ENCODE data around the gene ZNF330. TPM values are rescaled to one million over a fixed set of nuclear protein-coding genes. Genes with fewer than 3 reads are reported as not detected.

ZNF330 gene
- total and polyA plus RNA-seq, 10 of the 15 experiments (the other 5 are each of a cell fraction or from before 2014, with no cell fraction given), result 31.3 to 57.6 (median 44.3) TPM

DNA sequence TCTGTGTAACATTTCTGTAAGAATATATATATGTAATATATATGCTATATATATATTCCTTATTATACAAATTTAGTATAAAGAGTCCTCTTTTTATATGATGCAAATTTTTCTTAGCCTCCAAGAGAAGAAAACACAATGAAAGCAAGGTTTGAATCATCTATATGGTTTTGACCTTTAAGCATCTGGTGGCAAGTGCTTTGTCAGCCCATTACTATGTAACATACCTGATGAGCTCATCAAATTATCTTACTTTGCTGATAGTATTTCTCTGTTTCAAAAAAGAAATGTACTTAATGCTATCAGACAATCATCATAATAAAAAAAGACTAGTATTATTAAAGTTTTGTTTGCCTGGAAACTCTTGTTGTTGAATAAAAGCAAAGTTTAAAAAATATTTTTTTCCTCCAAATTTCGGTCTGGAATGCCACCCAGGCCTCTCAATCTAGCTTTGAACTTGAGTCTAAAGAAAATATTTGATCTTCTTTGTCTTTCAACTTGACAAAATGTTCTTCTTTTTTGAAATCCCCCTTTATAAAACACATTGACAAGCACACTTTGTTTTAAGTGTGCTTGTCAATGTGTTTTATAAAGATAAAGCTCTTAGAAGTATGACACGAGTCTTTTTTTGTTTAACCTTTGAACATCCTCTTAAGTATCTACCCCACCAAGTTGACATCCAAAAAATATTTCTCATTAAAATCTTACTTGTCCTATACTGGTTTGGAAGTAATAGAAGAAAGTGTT lies 26.2 kb downstream of the ZNF330 start (continued):
- TF ChIP-seq NR2F1 (conservative IDR thresholded peaks at IDR 0.05), result no peak
- TF ChIP-seq MYB (IDR thresholded peaks at IDR 0.05; ENCODE audit: borderline replicate concordance, low read depth, low read length), result no peak
- no peak for TF ChIP-seq RAD21 (IDR thresholded peaks at IDR 0.05; ENCODE audit: insufficient read depth, low read depth, low read length)
- TF ChIP-seq LARP7 (IDR thresholded peaks at IDR 0.05), result no peak
- no peak for TF ChIP-seq MEF2A (IDR thresholded peaks at IDR 0.05; ENCODE audit: insufficient read depth, low read depth, low read length)
- no peak for TF ChIP-seq CHD2 (IDR thresholded peaks at IDR 0.05; ENCODE audit: borderline replicate concordance, low read depth, low read length)
- no peak for TF ChIP-seq PAX5 (IDR thresholded peaks at IDR 0.05; ENCODE audit: borderline replicate concordance, low read depth, low read length)
- TF ChIP-seq BHLHE40 (IDR thresholded peaks at IDR 0.05; ENCODE audit: borderline replicate concordance in 1 of 2, low read depth in 2 of 2, low read length in 1 of 2), result no peak

DNA sequence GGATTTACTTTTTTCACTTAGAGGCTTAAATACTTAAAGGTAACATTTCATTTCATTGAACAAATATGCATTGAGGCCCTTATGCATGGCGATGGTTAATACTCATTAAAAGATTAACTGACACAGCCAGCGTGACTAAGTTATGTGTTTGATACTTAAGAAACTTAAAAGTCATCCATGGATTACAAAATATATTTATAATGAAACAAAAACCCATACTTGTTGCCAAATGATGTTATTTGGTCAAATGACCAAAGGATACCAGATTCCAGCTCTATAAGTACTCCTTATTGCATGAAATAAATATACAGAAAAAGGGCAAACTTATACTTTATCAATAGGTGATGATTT lies 26.7 kb downstream of the ZNF330 start:
- Histone ChIP-seq H3K4me1 (ENCODE audit: control insufficient read depth, insufficient read depth, low read length) (no peaks in the 10 kb centered on the region), H3K9ac (ENCODE audit: control insufficient read depth, insufficient read depth, low read length) (no peak overlapping the region), H3K4me3 (no peak overlapping the region), H4K20me1 (ENCODE audit: control insufficient read depth, insufficient read depth) (no peaks in the 10 kb centered on the region), H3K27me3 (replicated peaks in 1 of 2; ENCODE audit: control insufficient read depth in 2 of 2, insufficient read depth in 2 of 2, low read length in 1 of 2) (no peaks in the 10 kb centered on the region), H3K27ac (ENCODE audit: control insufficient read depth, insufficient read depth) (no peak overlapping the region), H3K4me2 (ENCODE audit: control insufficient read depth, insufficient read depth) (no peak overlapping the region), H3K9me3 (replicated peaks; ENCODE audit: control insufficient read depth, insufficient read depth, low read length) (no peaks in the 10 kb centered on the region), H3K79me2 (ENCODE audit: control insufficient read depth, insufficient read depth, low read length) (no peaks in the 10 kb centered on the region), H3K36me3 (ENCODE audit: control insufficient read depth in 2 of 2, insufficient read depth in 2 of 2, low read length in 1 of 2) (no peaks in the 10 kb centered on the region), H2AFZ (ENCODE audit: control insufficient read depth, low read depth, low read length) (no peak overlapping the region)
- CTCF ChIA-PET, result no interaction called here
- POLR2A ChIA-PET, result no interaction called here
- RAD21 ChIA-PET (ENCODE audit: unreplicated experiment), result no interaction called here
- FAIRE-seq (no peak), ATAC-seq (no peak), DNase-seq (ENCODE audit: low read depth, low spot score) (no peak)
- in situ Hi-C loops (cut with MboI), result no loop called here
- BruUV-seq (replicated peaks), result no TSS peak
- SMC1A ChIA-PET (ENCODE audit: uncharacterized antibody, unreplicated experiment), result interaction anchor here (1.2 kb wide), 1 partner anchor 8 kb away, joined by 5 read pairs; no protein-coding TSS in a partner anchor
- TF ChIP-seq, protein P1, sequence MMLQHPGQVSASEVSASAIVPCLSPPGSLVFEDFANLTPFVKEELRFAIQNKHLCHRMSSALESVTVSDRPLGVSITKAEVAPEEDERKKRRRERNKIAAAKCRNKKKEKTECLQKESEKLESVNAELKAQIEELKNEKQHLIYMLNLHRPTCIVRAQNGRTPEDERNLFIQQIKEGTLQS (IDR thresholded peaks at IDR 0.05; ENCODE audit: borderline replicate concordance, extremely low read depth, low read depth, low read length), result no peak
- TF ChIP-seq, protein P2, sequence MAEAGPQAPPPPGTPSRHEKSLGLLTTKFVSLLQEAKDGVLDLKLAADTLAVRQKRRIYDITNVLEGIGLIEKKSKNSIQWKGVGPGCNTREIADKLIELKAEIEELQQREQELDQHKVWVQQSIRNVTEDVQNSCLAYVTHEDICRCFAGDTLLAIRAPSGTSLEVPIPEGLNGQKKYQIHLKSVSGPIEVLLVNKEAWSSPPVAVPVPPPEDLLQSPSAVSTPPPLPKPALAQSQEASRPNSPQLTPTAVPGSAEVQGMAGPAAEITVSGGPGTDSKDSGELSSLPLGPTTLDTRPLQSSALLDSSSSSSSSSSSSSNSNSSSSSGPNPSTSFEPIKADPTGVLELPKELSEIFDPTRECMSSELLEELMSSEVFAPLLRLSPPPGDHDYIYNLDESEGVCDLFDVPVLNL (IDR thresholded peaks at IDR 0.05; ENCODE audit: low read depth, low read length), result no peak
- no peak for TF ChIP-seq BCL11A (IDR thresholded peaks at IDR 0.05; ENCODE audit: low read depth, low read length)
- intact Hi-C loops (cut with micrococcal nuclease; ENCODE audit: unreplicated experiment), result no loop called here
- WGBS (ENCODE audit: insufficient coverage, insufficient replicate concordance, low lambda C conversion rate, missing lambda C conversion rate), result 40% methylated on average over 2 of the region's 2 CpGs

All from GM12878 (cell line).